Heart left ventricle (tissue), 16 donors: Measurements from ENCODE around the gene BFAR. TPM values are rescaled to one million over a fixed set of nuclear protein-coding genes. Genes with fewer than 3 reads are reported as not detected.

ENCODE experiments used
- ATAC-seq, 4 donors: fragments of 200-7000 bp; cut with Tn5 transposase; one replicate each; pipeline ENCODE4 v1.9.1; 2020 to 2022; ENCODE audit warnings: moderate library complexity in 4 of 4, mild to moderate bottlenecking in 3 of 4, moderate number of reproducible peaks in 1 of 4
- DNase-seq, 5 donors: peaks; one replicate each; pipeline ENCODE4 v3.0.0-alpha.2; 2020
- H3K27ac ChIP-seq, 12 donors: fragments of 200-600 bp; sonication (generic) in 4 of 12; one replicate each; pipeline versions ENCODE4 v1.5.0 to v1.8.0; 2016 to 2022; ENCODE audit warnings: mild to moderate bottlenecking in 2 of 12
- H3K27me3 ChIP-seq, 9 donors: fragments of 200-600 bp; sonication (generic) in 2 of 9; one replicate each; pipeline versions ENCODE4 v1.5.1 to v1.8.0; 2016 to 2022; ENCODE audit warnings: mild to moderate bottlenecking in 3 of 9
- H3K36me3 ChIP-seq, 9 donors: fragments of 200-600 bp; sonication (generic) in 2 of 9; one replicate each; pipeline versions ENCODE4 v1.5.0 to v1.8.0; 2018 to 2022; ENCODE audit warnings: mild to moderate bottlenecking in 2 of 9
- H3K4me1 ChIP-seq, 12 donors: fragments of 200-600 bp; sonication (generic) in 4 of 12; one replicate each; pipeline versions ENCODE4 v1.5.0 to v1.8.0; 2016 to 2022; ENCODE audit warnings: mild to moderate bottlenecking in 3 of 12
- H3K4me3 ChIP-seq, 12 donors: fragments of 200-600 bp; sonication (generic) in 4 of 12; one replicate each; pipeline versions ENCODE4 v1.5.0 to v1.8.0; 2017 to 2022; ENCODE audit warnings: mild to moderate bottlenecking in 9 of 12, moderate library complexity in 4 of 12
- H3K9me3 ChIP-seq, 12 donors: fragments of 200-600 bp; sonication (generic) in 4 of 12; one replicate each; pipeline versions ENCODE4 v1.5.0 to v1.8.0; 2016 to 2022; ENCODE audit warnings: mild to moderate bottlenecking in 1 of 12
- POLR2A ChIP-seq, 2 donors: fragments of 450-650 bp; IDR thresholded peaks; one replicate each; pipeline ENCODE4 v1.6.1; 2017; ENCODE audit warnings: antibody characterized with exemption in 2 of 2, mild to moderate bottlenecking in 2 of 2, moderate library complexity in 2 of 2
- WGBS, 4 donors: extraction: QIAGEN DNeasy Blood & Tissue Kit in 2 of 4; methylation state at CpG; one replicate each; pipeline versions ENCODE4 v1.1.5 to v1.1.7; 2013 to 2018; 5-methylcytosine and 5-hydroxymethylcytosine counted together
- intact Hi-C, 10 donors: fragments of 100-400 bp; cut with DNase I; formaldehyde crosslinking; loops; one replicate each; pipeline versions ENCODE4 v1.11.1 to v1.14.2; 2022
- polyA plus RNA-seq, 2 donors: library from polyadenylated mRNA; stranded (reverse); fragments of 200-250 nt; gene quantifications; one replicate each; pipeline ENCODE4 v1.2.3, GENCODE V29; 2013
- total RNA-seq, 9 donors: library from RNA; depleted of rRNA in 2 of 9; stranded (reverse); fragments of >200 nt in 2 of 9; fragmentation: NEBNext Ultra II Directional in 3 of 9; extraction: Animal tissue kit (Norgen Biotek cat#: 25700) in 3 of 9; gene quantifications; one replicate each; pipeline versions ENCODE4 v1.1.0 to v1.2.4, GENCODE V29; 2016 to 2023
- TF ChIP-seq, protein P1 (sequence below), 12 donors: fragments of 200-600 bp; sonication (generic) in 4 of 12; IDR thresholded peaks; one replicate each; pipeline versions ENCODE4 v1.5.0 to v1.8.0; 2018 to 2022; ENCODE audit warnings: antibody characterized with exemption in 12 of 12, mild to moderate bottlenecking in 5 of 12
- donor health status: ischemic (EF 13 %, LVEDD 7.1; RV severe dilation, severe dysfunction).
- donor health status: healthy with polysubstance abuse.
- donor health status: DM: no; HTN: yes; CAD: no.
- donor health status: DM: no; HTN: no; CAD: no.
- donor health status: ischemic (EF 25% LVEDD 6.9; RV normal size, moderate dysfunction).
- donor health status: ischemic (EF 25% LVEDD 5.7; RV mildly dilated, moderate dysfunction).
- donor health status: healthy.
- donor health status: DM: yes; HTN: yes; CAD: no.
- donor health status: ischemic (EF 35%, LVEDD 5.7; RV mildly dilated, moderate dysfunction).
- donor health status: nonischemic (EF 11% LVEDD 7.7; RV severe dilation, severe dysfunction).
- donor health status: DM: yes; HTN: yes; CAD: no.
- donor health status: PGD.
- donor health status: ischemic (EF 29% LVEDD 5.4; RV normal size, mild dysfunction).
- donor health status: nonischemic (EF 23%, LVEDD 6.1; RV moderate dilation, normal function).

BFAR gene
- total and polyA plus RNA-seq, 11 donors, result 21.5 to 52.6 (median 37.2) TPM

DNA sequence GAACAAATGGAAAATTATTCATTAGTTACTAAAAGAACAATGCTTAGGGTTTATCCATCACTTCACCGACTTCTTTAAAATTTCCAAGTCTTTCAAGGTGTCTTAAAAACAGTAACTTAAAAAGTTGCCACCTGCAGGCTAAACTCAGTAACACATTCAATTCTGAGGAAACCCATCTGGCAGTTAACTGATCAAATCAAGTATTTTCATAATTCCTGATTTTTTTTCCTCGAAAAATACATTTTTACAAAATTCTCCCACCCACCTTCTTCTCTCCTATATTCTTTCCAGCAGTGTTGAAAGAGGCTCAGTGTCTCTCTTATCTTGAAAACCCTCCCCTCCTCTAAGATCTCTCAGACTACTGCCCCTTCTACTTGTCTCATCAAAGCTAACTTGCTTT lies 32.6 kb upstream of the BFAR start:
- WGBS, 4 donors, result 65 to 76% (median 72%) methylated on average over 2 of the region's 2 CpGs
- Histone ChIP-seq H3K4me3 (no peak overlapping the region), H3K27ac (no peak overlapping the region), H3K27me3 (no peaks in the 10 kb centered on the region), H3K4me1 (no peaks in the 10 kb centered on the region), H3K9me3 (no peaks in the 10 kb centered on the region), H3K36me3 (peaks cover 0 to 99% (median 92%) of the 10 kb centered on the region in 9 donors)
- intact Hi-C loops, result loop anchor here in 1 of 10 donors (10.0 kb wide), 1 partner anchor 345 kb away; no protein-coding TSS in a partner anchor
- DNase-seq, result no peak
- ATAC-seq, result no peak
- no peak for TF ChIP-seq POLR2A (IDR thresholded peaks at IDR 0.05)
- TF ChIP-seq, protein P1, sequence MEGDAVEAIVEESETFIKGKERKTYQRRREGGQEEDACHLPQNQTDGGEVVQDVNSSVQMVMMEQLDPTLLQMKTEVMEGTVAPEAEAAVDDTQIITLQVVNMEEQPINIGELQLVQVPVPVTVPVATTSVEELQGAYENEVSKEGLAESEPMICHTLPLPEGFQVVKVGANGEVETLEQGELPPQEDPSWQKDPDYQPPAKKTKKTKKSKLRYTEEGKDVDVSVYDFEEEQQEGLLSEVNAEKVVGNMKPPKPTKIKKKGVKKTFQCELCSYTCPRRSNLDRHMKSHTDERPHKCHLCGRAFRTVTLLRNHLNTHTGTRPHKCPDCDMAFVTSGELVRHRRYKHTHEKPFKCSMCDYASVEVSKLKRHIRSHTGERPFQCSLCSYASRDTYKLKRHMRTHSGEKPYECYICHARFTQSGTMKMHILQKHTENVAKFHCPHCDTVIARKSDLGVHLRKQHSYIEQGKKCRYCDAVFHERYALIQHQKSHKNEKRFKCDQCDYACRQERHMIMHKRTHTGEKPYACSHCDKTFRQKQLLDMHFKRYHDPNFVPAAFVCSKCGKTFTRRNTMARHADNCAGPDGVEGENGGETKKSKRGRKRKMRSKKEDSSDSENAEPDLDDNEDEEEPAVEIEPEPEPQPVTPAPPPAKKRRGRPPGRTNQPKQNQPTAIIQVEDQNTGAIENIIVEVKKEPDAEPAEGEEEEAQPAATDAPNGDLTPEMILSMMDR (IDR thresholded peaks at IDR 0.05), result peak in 8 of 12 donors; percentile 25 to 48 (median 40)

DNA sequence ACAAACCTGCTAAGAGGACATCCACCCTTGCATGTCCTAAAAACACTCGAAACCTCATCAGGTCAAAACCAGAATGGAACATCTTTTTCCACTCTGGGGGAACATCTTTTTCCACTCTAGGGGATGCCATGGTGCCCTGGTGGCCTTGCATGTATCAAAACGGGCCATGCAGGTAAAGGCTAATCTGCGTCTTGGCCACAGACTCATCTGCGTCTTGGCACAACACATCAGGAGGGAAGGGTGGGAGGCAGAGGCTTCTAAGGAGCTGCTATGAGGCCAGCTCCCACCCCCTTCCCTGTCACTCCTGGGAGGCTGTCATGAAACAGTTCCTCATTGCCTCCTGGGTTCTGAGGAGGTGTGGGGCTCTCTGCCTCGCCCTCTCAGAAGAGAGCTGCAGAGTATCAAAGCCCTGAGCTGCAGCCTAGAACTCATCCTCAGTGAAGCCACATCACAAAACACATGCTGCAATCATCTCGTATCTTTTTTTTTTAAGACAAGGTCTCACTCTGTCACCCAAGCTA lies 30.2 kb upstream of the BFAR start:
- Histone ChIP-seq H3K4me1 (no peaks in the 10 kb centered on the region), H3K36me3 (peaks cover 0 to 100% (median 96%) of the 10 kb centered on the region in 9 donors), H3K9me3 (no peaks in the 10 kb centered on the region), H3K4me3 (no peak overlapping the region), H3K27ac (no peak overlapping the region), H3K27me3 (no peaks in the 10 kb centered on the region)
- intact Hi-C loops, result loop anchor here in 1 of 10 donors (10.0 kb wide), 1 partner anchor 348 kb away; no protein-coding TSS in a partner anchor
- DNase-seq, result no peak
- TF ChIP-seq, protein P1 (IDR thresholded peaks at IDR 0.05), result no peak
- TF ChIP-seq POLR2A (IDR thresholded peaks at IDR 0.05), result no peak
- 84 to 96% (median 93%) methylated on average over 6 of the region's 6 CpGs for WGBS, 4 donors
- no peak for ATAC-seq

DNA sequence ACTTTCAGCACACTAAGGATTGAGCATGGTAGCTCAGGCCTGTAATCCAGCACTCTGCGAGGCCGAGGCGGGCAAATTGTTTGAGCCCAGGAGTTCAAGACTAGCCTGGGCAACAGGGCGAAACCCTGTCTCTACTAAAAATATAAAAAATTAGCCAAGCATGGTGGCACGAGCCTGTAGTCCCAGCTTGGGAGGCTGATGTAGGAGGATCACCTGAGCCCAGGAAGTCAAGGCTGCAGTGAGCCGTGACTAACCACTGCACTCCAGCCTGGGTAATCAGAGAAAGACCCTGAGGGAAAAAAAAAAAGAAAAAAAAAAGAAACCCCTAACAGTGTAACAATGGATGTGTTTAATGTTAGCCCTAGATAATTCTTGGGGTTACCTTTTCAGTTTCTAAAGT lies 26.6 kb upstream of the BFAR start:
- Histone ChIP-seq H3K36me3 (peaks cover 3 to 100% (median 96%) of the 10 kb centered on the region in 9 donors), H3K4me1 (no peaks in the 10 kb centered on the region), H3K27me3 (no peaks in the 10 kb centered on the region), H3K27ac (no peak overlapping the region), H3K4me3 (no peak overlapping the region), H3K9me3 (no peaks in the 10 kb centered on the region)
- whole genome bisulfite sequencing, 4 donors, result 87 to 97% (median 90%) methylated on average over 6 of the region's 6 CpGs
- no peak for TF ChIP-seq POLR2A (IDR thresholded peaks at IDR 0.05)
- intact Hi-C loops, result loop anchor here in 1 of 10 donors (10.0 kb wide), 1 partner anchor 351 kb away; no protein-coding TSS in a partner anchor
- DNase-seq (no peak), ATAC-seq (no peak)

DNA sequence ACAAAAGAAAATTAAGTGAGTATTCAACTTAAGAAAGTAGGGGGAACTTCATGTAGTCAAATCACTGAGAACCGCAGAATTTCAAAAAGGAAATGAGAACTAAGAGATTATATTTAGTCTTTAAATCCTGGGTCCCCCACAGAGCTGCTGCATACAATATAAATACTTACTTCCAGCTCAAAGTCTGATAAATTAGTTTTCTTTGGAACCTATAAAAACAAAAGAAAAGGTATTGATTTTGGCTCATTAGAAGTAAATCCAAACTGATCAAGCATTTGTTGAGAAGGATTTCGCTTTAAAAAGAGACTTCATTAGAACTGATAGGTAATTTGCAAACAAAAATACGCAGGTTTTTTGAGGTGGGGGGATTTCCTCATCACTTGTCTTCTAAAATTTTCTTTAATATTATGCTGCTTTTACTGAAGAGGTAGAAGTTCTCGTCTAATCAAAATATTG lies 24.6 kb upstream of the BFAR start:
- 91 to 95% (median 94%) methylated on average over 4 of the region's 4 CpGs for WGBS, 4 donors

More for the DNA sequence above, 24.6 kb upstream of the BFAR start:
- H3K9me3 ChIP-seq, result no peaks in the 10 kb centered on the region
- TF ChIP-seq, protein P1 (IDR thresholded peaks at IDR 0.05), result no peak
- TF ChIP-seq POLR2A (IDR thresholded peaks at IDR 0.05), result no peak
- DNase-seq, result no peak
- H3K4me1 ChIP-seq, result no peaks in the 10 kb centered on the region
- intact Hi-C loops, result loop anchor here in 1 of 10 donors (10.0 kb wide), 1 partner anchor 353 kb away; no protein-coding TSS in a partner anchor
- H3K36me3 ChIP-seq, result peaks cover 3 to 100% (median 96%) of the 10 kb centered on the region in 9 donors
- H3K27me3 ChIP-seq, result no peaks in the 10 kb centered on the region
- ATAC-seq, result no peak
- no peak overlapping the region for H3K4me3 ChIP-seq
- H3K27ac ChIP-seq, result no peak overlapping the region
